ENCODE results near the gene TBC1D23. TPM values are rescaled to one million over a fixed set of nuclear protein-coding genes. Genes with fewer than 3 reads are reported as not detected.

The TBC1D23 gene
- total and polyA plus RNA-seq, 10 donors, result 16.1 to 61.4 (median 41.6) TPM

GRCh38 chr3:100329800-100330489 is 69.2 kb downstream of the TBC1D23 start:
- peaks cover 0 to 6% (median 5%) of the 10 kb centered on the region in 8 donors for H3K9me3 ChIP-seq
- intact Hi-C loops (cut with DNase I; ENCODE audit: low total_unique reads), result loop anchor here (5.0 kb wide), 1 partner anchor 68 kb away; the partner anchor contains the start of gene TBC1D23
- H3K36me3 ChIP-seq, result peaks cover 0 to 28% (median 1%) of the 10 kb centered on the region in 6 donors
- TF ChIP-seq POLR2AphosphoS5 (IDR thresholded peaks at IDR 0.05) (no peak), CTCF (IDR thresholded peaks at IDR 0.05 in 8 of 11, conservative IDR thresholded peaks at IDR 0.05 in 3 of 11) (no peak), POLR2A (IDR thresholded peaks at IDR 0.05) (no peak)
- peaks cover 0 to 15% (median 10%) of the 10 kb centered on the region in 6 donors for H3K4me1 ChIP-seq
- no peak overlapping the region for H3K4me3 ChIP-seq
- no peak overlapping the region for H3K27ac ChIP-seq
- DNase-seq, result no peak
- 82 to 90% (median 84%) methylated on average over 4 of the region's 4 CpGs for WGBS, 5 donors
- no peaks in the 10 kb centered on the region for H3K27me3 ChIP-seq (replicated peaks in 1 of 7)

GRCh38 chr3:100330651-100331050 is 69.9 kb downstream of the TBC1D23 start:
- peaks cover 6 to 22% (median 16%) of the 10 kb centered on the region in 6 donors for H3K4me1 ChIP-seq
- H3K27me3 ChIP-seq (replicated peaks in 1 of 7), result no peaks in the 10 kb centered on the region
- no peak for TF ChIP-seq POLR2AphosphoS5 (IDR thresholded peaks at IDR 0.05)
- no peak for TF ChIP-seq POLR2A (IDR thresholded peaks at IDR 0.05)
- TF ChIP-seq CTCF (IDR thresholded peaks at IDR 0.05 in 8 of 11, conservative IDR thresholded peaks at IDR 0.05 in 3 of 11), result no peak
- WGBS, 5 donors, result 87 to 96% (median 94%) methylated on average over 5 of the region's 5 CpGs
- H3K36me3 ChIP-seq, result peaks cover 0 to 21% (median 1%) of the 10 kb centered on the region in 6 donors
- intact Hi-C loops (cut with DNase I; ENCODE audit: low total_unique reads), result loop anchor here (5.0 kb wide), 1 partner anchor 68 kb away; the partner anchor contains the start of gene TBC1D23
- peaks cover 0 to 6% (median 5%) of the 10 kb centered on the region in 8 donors for H3K9me3 ChIP-seq
- no peak for DNase-seq
- no peak overlapping the region for H3K27ac ChIP-seq
- H3K4me3 ChIP-seq, result no peak overlapping the region

GRCh38 chr3:100331660-100332059 is 70.9 kb downstream of the TBC1D23 start:
- TF ChIP-seq POLR2AphosphoS5 (IDR thresholded peaks at IDR 0.05), result no peak
- intact Hi-C loops (cut with DNase I; ENCODE audit: low total_unique reads), result loop anchor here (5.0 kb wide), 1 partner anchor 69 kb away; the partner anchor contains the start of gene TBC1D23
- Histone ChIP-seq H3K36me3 (peaks cover 0 to 11% (median 0%) of the 10 kb centered on the region in 6 donors), H3K27ac (no peak overlapping the region), H3K4me1 (peaks cover 6 to 27% (median 20%) of the 10 kb centered on the region in 6 donors), H3K27me3 (replicated peaks in 1 of 7) (no peaks in the 10 kb centered on the region), H3K9me3 (peaks cover 0 to 6% (median 5%) of the 10 kb centered on the region in 8 donors), H3K4me3 (no peak overlapping the region)
- no peak for DNase-seq
- WGBS, 5 donors, result 86 to 97% (median 93%) methylated on average over 4 of the region's 4 CpGs

- intact Hi-C loops (cut with DNase I; ENCODE audit: low total_unique reads), result loop anchor here (5.0 kb wide), 1 partner anchor 71 kb away; the partner anchor contains the start of gene TBC1D23
- Histone ChIP-seq H3K4me1 (peaks cover 6 to 27% (median 20%) of the 10 kb centered on the region in 6 donors), H3K4me3 (no peak overlapping the region), H3K27ac (no peak overlapping the region), H3K9me3 (no peaks in the 10 kb centered on the region), H3K36me3 (no peaks in the 10 kb centered on the region), H3K27me3 (replicated peaks in 1 of 7) (no peaks in the 10 kb centered on the region)
- DNase-seq, result no peak
- TF ChIP-seq CTCF (IDR thresholded peaks at IDR 0.05 in 8 of 11, conservative IDR thresholded peaks at IDR 0.05 in 3 of 11) (no peak), POLR2AphosphoS5 (IDR thresholded peaks at IDR 0.05) (no peak), POLR2A (IDR thresholded peaks at IDR 0.05) (no peak)
Measured at GRCh38 chr3:100333051-100333450, 72.3 kb downstream of the TBC1D23 start.
